ENCODE measurements around the gene DDX41.
"Not testable (repeated sequence)": the region's sequence is repeated elsewhere in the genome, so short reads cannot be mapped to it uniquely, and the experiment has no call there.

DDX41 gene

GRCh38 chr5:177497292-177498012 is 19.3 kb downstream of the DDX41 start, which contains the start of gene PDLIM7:
TSS of gene PDLIM7 (minus strand) at chr5:177497604. CDS start at chr5:177496512, 1,092 bp downstream.
- peak; percentile 97 for DNase-seq

GRCh38 chr5:177496727-177497291 is 20.0 kb downstream of the DDX41 start:
- no peak for DNase-seq

- DNase-seq: no peak
Measured at GRCh38 chr5:177496070-177496726, 20.6 kb downstream of the DDX41 start.

GRCh38 chr5:177495243-177496060 is 21.3 kb downstream of the DDX41 start:
- no peak for DNase-seq

- peak; percentile 56 for DNase-seq
Measured at GRCh38 chr5:177494346-177495195, 22.2 kb downstream of the DDX41 start.

GRCh38 chr5:177493795-177494345 is 22.9 kb downstream of the DDX41 start:
- no peak for DNase-seq

- DNase-seq: no peak
Measured at GRCh38 chr5:177492841-177493240, 23.9 kb downstream of the DDX41 start.

- no peak for DNase-seq
Measured at GRCh38 chr5:177491983-177492746, 24.6 kb downstream of the DDX41 start.

GRCh38 chr5:177491429-177491945 is 25.3 kb downstream of the DDX41 start:
- DNase-seq: peak; percentile 57

GRCh38 chr5:177490992-177491391 is 25.8 kb downstream of the DDX41 start:
- no peak for DNase-seq

GRCh38 chr5:177490311-177490991 is 26.3 kb downstream of the DDX41 start:
- DNase-seq: no peak

GRCh38 chr5:177489119-177489716 is 27.5 kb downstream of the DDX41 start:
- no peak for DNase-seq

- DNase-seq: no peak
Measured at GRCh38 chr5:177487975-177488374, 28.8 kb downstream of the DDX41 start.

- no peak for DNase-seq
Measured at GRCh38 chr5:177487144-177487543, 29.6 kb downstream of the DDX41 start.

- DNase-seq: no peak
Measured at GRCh38 chr5:177486256-177486655, 30.5 kb downstream of the DDX41 start.

- DNase-seq: not testable (repeated sequence)
Measured at GRCh38 chr5:177485753-177486152, 31.0 kb downstream of the DDX41 start.

- no peak for DNase-seq
Measured at GRCh38 chr5:177484902-177485549, 31.7 kb downstream of the DDX41 start.

GRCh38 chr5:177483994-177484901 is 32.5 kb downstream of the DDX41 start:
- DNase-seq: no peak

Measured in activated CD4-positive, alpha-beta T cell treated with anti-CD3 and anti-CD28 coated beads, Interleukin-2, Interleukin-6, amounts not matched to agents 100 ng/mL and 50 ng/mL, durations not matched to agents 16 hours and 8 hours (primary cell).